Keratinocyte (primary cell): ENCODE results near the gene NMRK2. TPM values are rescaled to one million over a fixed set of nuclear protein-coding genes. Genes with fewer than 3 reads are reported as not detected.
A peak's percentile ranks its signal among the peaks of the same experiment; 100 is the strongest.

Experiments used
- DNase-seq: peaks from one replicate; pipeline ENCODE4 v3.0.0-alpha.2; 2011; ENCODE audit warnings: low read depth, missing footprints, low spot score
- FAIRE-seq: peaks from 2 replicates; lab custom pipeline; 2011; peaks lifted over from hg19 to GRCh38; lab: Jason Lieb, UNC
- H2AFZ ChIP-seq: 2 replicates; pipeline ENCODE4 v1.6.0; 2012; ENCODE audit warnings: low read length, control low read depth, inconsistent platforms; ENCODE audit not compliant: control insufficient read depth
- H3K27ac ChIP-seq: 2 replicates; pipeline ENCODE4 v1.5.1; 2011; ENCODE audit warnings: low read length; ENCODE audit not compliant: control insufficient read depth, insufficient read depth
- H3K27me3 ChIP-seq: 3 replicates; pipeline ENCODE4 v1.6.0; 2011; ENCODE audit warnings: low read length; ENCODE audit not compliant: control insufficient read depth, insufficient read depth; ENCODE audit errors: extremely low read depth
- H3K36me3 ChIP-seq, 2 experiments: 2 replicates in 1 of 2; 3 replicates in 1 of 2; pipeline ENCODE4 v1.5.1; 2011; ENCODE audit warnings: low read length in 2 of 2, mild to moderate bottlenecking in 1 of 2; ENCODE audit not compliant: control insufficient read depth in 2 of 2, insufficient read depth in 2 of 2; ENCODE audit errors: extremely low read depth in 1 of 2
- H3K4me1 ChIP-seq: 3 replicates; pipeline ENCODE4 v1.5.1; 2011; ENCODE audit warnings: low read length; ENCODE audit not compliant: control insufficient read depth, insufficient read depth; ENCODE audit errors: extremely low read depth
- H3K4me2 ChIP-seq: 3 replicates; pipeline ENCODE4 v1.6.0; 2011; ENCODE audit warnings: low read depth, low read length; ENCODE audit not compliant: control insufficient read depth, insufficient read depth; ENCODE audit errors: extremely low read depth
- H3K4me3 ChIP-seq, 3 experiments: fragments of 200-600 bp in 1 of 3; sonication (generic) in 1 of 3; 2 replicates in 2 of 3; 3 replicates in 1 of 3; pipeline ENCODE4 v1.5.1; 2011 to 2016; ENCODE audit warnings: low read length in 3 of 3, mild to moderate bottlenecking in 3 of 3, control low read depth in 2 of 3, inconsistent platforms in 1 of 3, low read depth in 1 of 3, mixed read lengths in 1 of 3, mixed run types in 1 of 3, moderate library complexity in 1 of 3; ENCODE audit not compliant: control insufficient read depth in 2 of 3, insufficient read depth in 2 of 3; ENCODE audit errors: extremely low read depth in 1 of 3
- H3K79me2 ChIP-seq: 2 replicates; pipeline ENCODE4 v1.6.0; 2012; ENCODE audit warnings: low read length; ENCODE audit not compliant: control insufficient read depth, insufficient read depth
- H3K9ac ChIP-seq: 3 replicates; pipeline ENCODE4 v1.6.0; 2011; ENCODE audit warnings: low read length; ENCODE audit not compliant: control insufficient read depth, insufficient read depth; ENCODE audit errors: extremely low read depth
- H3K9me1 ChIP-seq: 3 replicates; pipeline ENCODE4 v1.6.0; 2011; ENCODE audit warnings: low read length; ENCODE audit not compliant: control insufficient read depth, insufficient read depth; ENCODE audit errors: extremely low read depth
- H3K9me3 ChIP-seq: 2 replicates; pipeline ENCODE4 v1.5.1; 2012; ENCODE audit warnings: low read depth, low read length; ENCODE audit not compliant: control insufficient read depth
- H4K20me1 ChIP-seq: 3 replicates; pipeline ENCODE4 v1.6.0; 2011; ENCODE audit warnings: low read length; ENCODE audit not compliant: control insufficient read depth, insufficient read depth; ENCODE audit errors: extremely low read depth
- EZH2 ChIP-seq: IDR thresholded peaks from one replicate; pipeline ENCODE4 v1.6.1; 2012; ENCODE audit warnings: inconsistent platforms, mild to moderate bottlenecking, low read length, moderate library complexity
- dilution Hi-C: fragments of 300-500 bp; cut with MboI; formaldehyde crosslinking; loops from one replicate; pipeline ENCODE4 v1.7.0; 2020; ENCODE audit warnings: low sequenced_read_pairs; ENCODE audit not compliant: extremely low pct_ligation_motif_present
- polyA plus RNA-seq, 5 experiments: library from polyadenylated mRNA; depleted of rRNA in 3 of 5; stranded (reverse) in 3 of 5; stranded (forward) in 1 of 5; unstranded in 1 of 5; fragments of >200 nt; gene quantifications; 1 replicate in 1 of 5; 2 replicates in 3 of 5; 3 replicates in 1 of 5; pipeline versions ENCODE4 v1.2.1 to v1.2.3, GENCODE V29; 2011 to 2012; ENCODE audit warnings: missing spikeins in 2 of 5, low read depth in 1 of 5, low replicate concordance in 1 of 5
- TF ChIP-seq, protein P1 (sequence below), 3 experiments: IDR thresholded peaks in 1 of 3; conservative IDR thresholded peaks in 1 of 3; optimal IDR thresholded peaks in 1 of 3; 2 replicates in 2 of 3; 3 replicates in 1 of 3; pipeline versions ENCODE3 to v1.5.1; 2011; ENCODE audit warnings: low read length in 3 of 3, mild to moderate bottlenecking in 3 of 3, moderate library complexity in 2 of 3, control low read depth in 1 of 3, inconsistent platforms in 1 of 3; ENCODE audit not compliant: insufficient read depth in 2 of 3; ENCODE audit errors: extremely low read depth in 1 of 3

NMRK2 gene
- polyA plus RNA-seq, 1 donor (not counting 4 experiments of a cell fraction or from before 2014, with no cell fraction given) = not detected

DNA sequence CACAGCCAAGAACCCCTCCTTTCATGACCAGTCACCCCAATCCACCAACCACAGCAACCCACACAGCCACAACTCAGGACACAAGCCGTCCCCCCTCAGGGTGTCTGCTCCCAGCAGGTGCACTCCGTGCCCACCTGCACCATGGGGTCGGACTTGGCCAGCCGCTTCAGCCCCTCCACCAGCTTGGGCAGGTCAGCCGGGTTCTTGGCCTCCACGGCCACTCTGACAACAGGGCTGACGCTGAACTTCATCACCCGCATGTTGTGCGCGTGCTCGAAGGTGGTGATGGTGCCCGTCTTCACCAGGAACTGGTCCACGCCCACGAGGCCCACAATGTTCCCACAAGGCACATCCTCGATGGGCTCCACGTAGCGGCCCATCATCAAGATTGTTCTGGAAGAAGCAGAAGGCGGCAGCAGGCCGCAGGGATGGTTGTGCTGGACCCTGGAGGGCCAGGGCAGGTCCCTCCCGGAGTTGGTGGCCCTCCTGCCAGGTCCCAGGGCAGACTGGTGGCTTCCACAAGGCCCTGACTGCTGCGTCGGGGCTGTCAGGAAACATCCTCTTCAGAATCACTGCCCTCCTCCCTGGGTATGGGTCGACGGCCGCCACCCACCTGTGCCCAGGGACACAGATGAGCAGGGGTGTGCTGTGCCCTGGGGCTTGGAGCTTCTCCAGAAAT lies 46.9 kb downstream of the NMRK2 start:
- no peak overlapping the region for H3K4me3 ChIP-seq
- dilution Hi-C loops = no loop called here
- H3K9ac ChIP-seq = no peak overlapping the region
- FAIRE-seq = no peak
- DNase-seq = peak; percentile 54
- no peaks in the 10 kb centered on the region for H3K9me3 ChIP-seq
- no peak overlapping the region for H3K4me2 ChIP-seq
- peaks cover 80 to 90% of the 10 kb centered on the region in 2 experiments for H3K36me3 ChIP-seq
- peaks cover 88% of the 10 kb centered on the region for H3K79me2 ChIP-seq
- H3K27ac ChIP-seq = no peak overlapping the region
- peaks cover 98% of the 10 kb centered on the region for H4K20me1 ChIP-seq
- no peak overlapping the region for H2AFZ ChIP-seq
- TF ChIP-seq, protein P1, sequence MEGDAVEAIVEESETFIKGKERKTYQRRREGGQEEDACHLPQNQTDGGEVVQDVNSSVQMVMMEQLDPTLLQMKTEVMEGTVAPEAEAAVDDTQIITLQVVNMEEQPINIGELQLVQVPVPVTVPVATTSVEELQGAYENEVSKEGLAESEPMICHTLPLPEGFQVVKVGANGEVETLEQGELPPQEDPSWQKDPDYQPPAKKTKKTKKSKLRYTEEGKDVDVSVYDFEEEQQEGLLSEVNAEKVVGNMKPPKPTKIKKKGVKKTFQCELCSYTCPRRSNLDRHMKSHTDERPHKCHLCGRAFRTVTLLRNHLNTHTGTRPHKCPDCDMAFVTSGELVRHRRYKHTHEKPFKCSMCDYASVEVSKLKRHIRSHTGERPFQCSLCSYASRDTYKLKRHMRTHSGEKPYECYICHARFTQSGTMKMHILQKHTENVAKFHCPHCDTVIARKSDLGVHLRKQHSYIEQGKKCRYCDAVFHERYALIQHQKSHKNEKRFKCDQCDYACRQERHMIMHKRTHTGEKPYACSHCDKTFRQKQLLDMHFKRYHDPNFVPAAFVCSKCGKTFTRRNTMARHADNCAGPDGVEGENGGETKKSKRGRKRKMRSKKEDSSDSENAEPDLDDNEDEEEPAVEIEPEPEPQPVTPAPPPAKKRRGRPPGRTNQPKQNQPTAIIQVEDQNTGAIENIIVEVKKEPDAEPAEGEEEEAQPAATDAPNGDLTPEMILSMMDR (optimal IDR thresholded peaks at IDR 0.05 in 1 of 3, IDR thresholded peaks at IDR 0.05 in 1 of 3, conservative IDR thresholded peaks at IDR 0.05 in 1 of 3; ENCODE audit: extremely low read depth in 1 of 3, insufficient read depth in 2 of 3, low read length in 3 of 3) = no peak
- no peak for TF ChIP-seq EZH2
- peaks cover 18% of the 10 kb centered on the region for H3K4me1 ChIP-seq
- H3K9me1 ChIP-seq = peaks cover 11% of the 10 kb centered on the region
- no peaks in the 10 kb centered on the region for H3K27me3 ChIP-seq

DNA sequence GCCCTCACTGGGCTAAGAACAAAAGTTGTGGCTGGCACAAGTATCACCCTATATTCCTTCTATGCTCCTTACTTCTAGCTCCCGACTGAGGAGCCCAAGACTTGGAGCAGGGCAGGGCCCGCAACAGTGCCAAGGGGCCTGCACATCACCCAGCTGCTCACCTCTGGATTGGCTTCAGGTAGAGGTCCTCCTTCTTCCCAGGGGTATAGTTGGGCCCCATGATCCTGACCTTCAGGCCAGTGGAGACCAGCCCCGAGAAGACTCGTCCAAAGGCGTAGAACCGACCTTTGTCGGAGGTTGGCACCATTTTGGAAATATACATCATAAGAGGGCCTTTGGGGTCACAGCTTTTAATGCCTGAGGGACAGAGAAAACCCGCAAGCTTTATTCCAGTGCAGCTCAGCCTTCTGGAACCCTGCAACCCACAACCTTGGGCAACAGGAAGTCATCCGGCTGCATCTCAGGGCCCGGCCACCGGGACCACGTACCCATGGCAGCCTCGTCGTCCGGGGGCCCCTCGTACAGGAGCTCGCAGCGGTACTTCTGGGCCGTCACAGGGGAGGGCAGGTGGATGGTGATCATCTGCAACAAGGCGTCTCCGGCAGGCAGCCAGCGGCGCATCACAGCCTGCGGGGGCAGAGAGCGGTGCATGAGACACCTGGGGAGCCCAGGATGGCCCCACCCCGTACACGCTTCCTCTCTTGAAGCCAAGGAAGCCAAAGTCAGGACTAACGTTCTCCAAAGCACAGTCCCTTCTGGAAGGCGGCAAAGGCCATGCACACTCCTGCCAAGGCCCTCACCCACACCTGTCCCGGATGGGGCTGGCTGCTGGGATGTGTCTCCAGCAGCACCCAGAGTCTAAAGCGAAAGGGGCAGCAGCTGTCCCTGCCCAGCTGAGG lies 47.7 kb downstream of the NMRK2 start:
- no peaks in the 10 kb centered on the region for H3K9me3 ChIP-seq
- H3K36me3 ChIP-seq = peaks cover 75 to 87% of the 10 kb centered on the region in 2 experiments
- H3K4me1 ChIP-seq = peaks cover 20% of the 10 kb centered on the region
- no peak overlapping the region for H3K4me3 ChIP-seq
- DNase-seq = peak; percentile 66
- H4K20me1 ChIP-seq = peaks cover 91% of the 10 kb centered on the region
- H3K9me1 ChIP-seq = peaks cover 11% of the 10 kb centered on the region
- no peak for TF ChIP-seq EZH2
- TF ChIP-seq, protein P1 (optimal IDR thresholded peaks at IDR 0.05 in 1 of 3, IDR thresholded peaks at IDR 0.05 in 1 of 3, conservative IDR thresholded peaks at IDR 0.05 in 1 of 3; ENCODE audit: extremely low read depth in 1 of 3, insufficient read depth in 2 of 3, low read length in 3 of 3) = no peak
- dilution Hi-C loops = no loop called here
- peak overlapping the region; percentile 10 for H3K9ac ChIP-seq
- no peaks in the 10 kb centered on the region for H3K27me3 ChIP-seq
- peaks cover 92% of the 10 kb centered on the region for H3K79me2 ChIP-seq
- FAIRE-seq = no peak
- H2AFZ ChIP-seq = no peak overlapping the region
- H3K27ac ChIP-seq = no peak overlapping the region
- H3K4me2 ChIP-seq = no peak overlapping the region
